Keratinocyte (primary cell): ENCODE results near the gene LHFPL6. TPM values are rescaled to one million over a fixed set of nuclear protein-coding genes. Genes with fewer than 3 reads are reported as not detected.

ENCODE experiments used
- DNase-seq: peaks from one replicate; pipeline ENCODE4 v3.0.0-alpha.2; 2011; ENCODE audit warnings: low read depth, missing footprints, low spot score
- FAIRE-seq: peaks from 2 replicates; lab custom pipeline; 2011; peaks lifted over from hg19 to GRCh38; lab: Jason Lieb, UNC
- H2AFZ ChIP-seq: 2 replicates; pipeline ENCODE4 v1.6.0; 2012; ENCODE audit warnings: low read length, control low read depth, inconsistent platforms; ENCODE audit not compliant: control insufficient read depth
- H3K27ac ChIP-seq: 2 replicates; pipeline ENCODE4 v1.5.1; 2011; ENCODE audit warnings: low read length; ENCODE audit not compliant: control insufficient read depth, insufficient read depth
- H3K27me3 ChIP-seq: 3 replicates; pipeline ENCODE4 v1.6.0; 2011; ENCODE audit warnings: low read length; ENCODE audit not compliant: control insufficient read depth, insufficient read depth; ENCODE audit errors: extremely low read depth
- H3K36me3 ChIP-seq, 2 experiments: 2 replicates in 1 of 2; 3 replicates in 1 of 2; pipeline ENCODE4 v1.5.1; 2011; ENCODE audit warnings: low read length in 2 of 2, mild to moderate bottlenecking in 1 of 2; ENCODE audit not compliant: control insufficient read depth in 2 of 2, insufficient read depth in 2 of 2; ENCODE audit errors: extremely low read depth in 1 of 2
- H3K4me1 ChIP-seq: 3 replicates; pipeline ENCODE4 v1.5.1; 2011; ENCODE audit warnings: low read length; ENCODE audit not compliant: control insufficient read depth, insufficient read depth; ENCODE audit errors: extremely low read depth
- H3K4me2 ChIP-seq: 3 replicates; pipeline ENCODE4 v1.6.0; 2011; ENCODE audit warnings: low read depth, low read length; ENCODE audit not compliant: control insufficient read depth, insufficient read depth; ENCODE audit errors: extremely low read depth
- H3K4me3 ChIP-seq, 3 experiments: fragments of 200-600 bp in 1 of 3; sonication (generic) in 1 of 3; 2 replicates in 2 of 3; 3 replicates in 1 of 3; pipeline ENCODE4 v1.5.1; 2011 to 2016; ENCODE audit warnings: low read length in 3 of 3, mild to moderate bottlenecking in 3 of 3, control low read depth in 2 of 3, inconsistent platforms in 1 of 3, low read depth in 1 of 3, mixed read lengths in 1 of 3, mixed run types in 1 of 3, moderate library complexity in 1 of 3; ENCODE audit not compliant: control insufficient read depth in 2 of 3, insufficient read depth in 2 of 3; ENCODE audit errors: extremely low read depth in 1 of 3
- H3K79me2 ChIP-seq: 2 replicates; pipeline ENCODE4 v1.6.0; 2012; ENCODE audit warnings: low read length; ENCODE audit not compliant: control insufficient read depth, insufficient read depth
- H3K9ac ChIP-seq: 3 replicates; pipeline ENCODE4 v1.6.0; 2011; ENCODE audit warnings: low read length; ENCODE audit not compliant: control insufficient read depth, insufficient read depth; ENCODE audit errors: extremely low read depth
- H3K9me1 ChIP-seq: 3 replicates; pipeline ENCODE4 v1.6.0; 2011; ENCODE audit warnings: low read length; ENCODE audit not compliant: control insufficient read depth, insufficient read depth; ENCODE audit errors: extremely low read depth
- H3K9me3 ChIP-seq: 2 replicates; pipeline ENCODE4 v1.5.1; 2012; ENCODE audit warnings: low read depth, low read length; ENCODE audit not compliant: control insufficient read depth
- H4K20me1 ChIP-seq: 3 replicates; pipeline ENCODE4 v1.6.0; 2011; ENCODE audit warnings: low read length; ENCODE audit not compliant: control insufficient read depth, insufficient read depth; ENCODE audit errors: extremely low read depth
- EZH2 ChIP-seq: IDR thresholded peaks from one replicate; pipeline ENCODE4 v1.6.1; 2012; ENCODE audit warnings: inconsistent platforms, mild to moderate bottlenecking, low read length, moderate library complexity
- dilution Hi-C: fragments of 300-500 bp; cut with MboI; formaldehyde crosslinking; loops from one replicate; pipeline ENCODE4 v1.7.0; 2020; ENCODE audit warnings: low sequenced_read_pairs; ENCODE audit not compliant: extremely low pct_ligation_motif_present
- polyA plus RNA-seq, 5 experiments: library from polyadenylated mRNA; depleted of rRNA in 3 of 5; stranded (reverse) in 3 of 5; stranded (forward) in 1 of 5; unstranded in 1 of 5; fragments of >200 nt; gene quantifications; 1 replicate in 1 of 5; 2 replicates in 3 of 5; 3 replicates in 1 of 5; pipeline versions ENCODE4 v1.2.1 to v1.2.3, GENCODE V29; 2011 to 2012; ENCODE audit warnings: missing spikeins in 2 of 5, low read depth in 1 of 5, low replicate concordance in 1 of 5
- TF ChIP-seq, protein P1 (sequence below), 3 experiments: IDR thresholded peaks in 1 of 3; conservative IDR thresholded peaks in 1 of 3; optimal IDR thresholded peaks in 1 of 3; 2 replicates in 2 of 3; 3 replicates in 1 of 3; pipeline versions ENCODE3 to v1.5.1; 2011; ENCODE audit warnings: low read length in 3 of 3, mild to moderate bottlenecking in 3 of 3, moderate library complexity in 2 of 3, control low read depth in 1 of 3, inconsistent platforms in 1 of 3; ENCODE audit not compliant: insufficient read depth in 2 of 3; ENCODE audit errors: extremely low read depth in 1 of 3

Gene LHFPL6
- polyA plus RNA-seq, 1 donor (not counting 4 experiments of a cell fraction or from before 2014, with no cell fraction given): 15.8 TPM

DNA sequence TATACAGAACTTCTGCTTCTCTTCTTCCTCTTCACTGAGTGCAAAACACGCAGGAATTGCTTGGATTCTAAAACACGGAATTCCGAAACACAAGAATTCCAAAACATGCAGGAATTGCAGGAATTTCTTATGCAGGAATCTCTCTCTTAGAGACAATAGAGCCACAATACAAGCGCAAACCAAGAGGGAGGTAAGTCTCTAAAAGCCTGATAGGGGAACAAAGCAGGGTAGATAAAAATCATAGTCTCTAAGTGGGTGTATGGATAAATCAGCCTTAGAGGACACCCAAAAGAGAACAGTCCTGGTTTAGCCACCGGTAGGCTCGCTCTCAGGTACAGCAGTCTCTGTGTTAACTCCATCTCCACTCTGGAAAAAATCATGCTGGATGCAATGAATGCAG, 112.9 kb downstream of the LHFPL6 start:
- Histone ChIP-seq H4K20me1 (no peaks in the 10 kb centered on the region), H3K27me3 (no peaks in the 10 kb centered on the region), H3K36me3 (no peaks in the 10 kb centered on the region), H2AFZ (no peak overlapping the region), H3K4me2 (no peak overlapping the region), H3K9me3 (no peaks in the 10 kb centered on the region), H3K9ac (no peak overlapping the region), H3K79me2 (no peaks in the 10 kb centered on the region), H3K27ac (no peak overlapping the region), H3K4me1 (peaks cover 1% of the 10 kb centered on the region), H3K9me1 (no peaks in the 10 kb centered on the region), H3K4me3 (no peak overlapping the region)
- dilution Hi-C loops: no loop called here
- FAIRE-seq: no peak
- no peak for DNase-seq
- TF ChIP-seq, protein P1, sequence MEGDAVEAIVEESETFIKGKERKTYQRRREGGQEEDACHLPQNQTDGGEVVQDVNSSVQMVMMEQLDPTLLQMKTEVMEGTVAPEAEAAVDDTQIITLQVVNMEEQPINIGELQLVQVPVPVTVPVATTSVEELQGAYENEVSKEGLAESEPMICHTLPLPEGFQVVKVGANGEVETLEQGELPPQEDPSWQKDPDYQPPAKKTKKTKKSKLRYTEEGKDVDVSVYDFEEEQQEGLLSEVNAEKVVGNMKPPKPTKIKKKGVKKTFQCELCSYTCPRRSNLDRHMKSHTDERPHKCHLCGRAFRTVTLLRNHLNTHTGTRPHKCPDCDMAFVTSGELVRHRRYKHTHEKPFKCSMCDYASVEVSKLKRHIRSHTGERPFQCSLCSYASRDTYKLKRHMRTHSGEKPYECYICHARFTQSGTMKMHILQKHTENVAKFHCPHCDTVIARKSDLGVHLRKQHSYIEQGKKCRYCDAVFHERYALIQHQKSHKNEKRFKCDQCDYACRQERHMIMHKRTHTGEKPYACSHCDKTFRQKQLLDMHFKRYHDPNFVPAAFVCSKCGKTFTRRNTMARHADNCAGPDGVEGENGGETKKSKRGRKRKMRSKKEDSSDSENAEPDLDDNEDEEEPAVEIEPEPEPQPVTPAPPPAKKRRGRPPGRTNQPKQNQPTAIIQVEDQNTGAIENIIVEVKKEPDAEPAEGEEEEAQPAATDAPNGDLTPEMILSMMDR (optimal IDR thresholded peaks at IDR 0.05 in 1 of 3, IDR thresholded peaks at IDR 0.05 in 1 of 3, conservative IDR thresholded peaks at IDR 0.05 in 1 of 3; ENCODE audit: extremely low read depth in 1 of 3, insufficient read depth in 2 of 3, low read length in 3 of 3): no peak
- TF ChIP-seq EZH2: no peak

DNA sequence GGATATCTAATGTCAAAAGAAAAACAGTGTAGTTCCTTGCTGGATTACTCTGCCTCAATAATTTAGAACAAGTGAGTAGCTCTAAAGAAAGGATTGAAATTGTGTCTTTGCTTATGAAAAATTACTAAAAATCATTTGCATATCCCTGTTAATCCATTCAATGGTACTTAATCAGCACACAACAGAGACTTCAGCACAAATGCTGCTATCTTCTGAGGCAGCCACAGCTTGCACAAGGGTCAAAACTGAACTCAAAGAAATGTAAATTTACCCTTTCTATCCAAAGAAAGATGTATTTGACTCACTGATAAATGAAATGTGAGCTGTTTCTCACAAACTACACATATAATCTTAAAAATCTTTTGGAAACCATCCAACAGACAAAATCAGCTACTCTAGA, 116.2 kb downstream of the LHFPL6 start:
- H3K27me3 ChIP-seq: no peaks in the 10 kb centered on the region
- H3K27ac ChIP-seq: no peak overlapping the region
- H4K20me1 ChIP-seq: no peaks in the 10 kb centered on the region
- TF ChIP-seq, protein P1 (optimal IDR thresholded peaks at IDR 0.05 in 1 of 3, IDR thresholded peaks at IDR 0.05 in 1 of 3, conservative IDR thresholded peaks at IDR 0.05 in 1 of 3; ENCODE audit: extremely low read depth in 1 of 3, insufficient read depth in 2 of 3, low read length in 3 of 3): no peak
- no peak for TF ChIP-seq EZH2
- H3K79me2 ChIP-seq: no peaks in the 10 kb centered on the region
- DNase-seq: no peak
- no peak overlapping the region for H3K4me2 ChIP-seq
- peaks cover 6% of the 10 kb centered on the region for H3K4me1 ChIP-seq
- no peak overlapping the region for H2AFZ ChIP-seq
- dilution Hi-C loops: no loop called here
- no peaks in the 10 kb centered on the region for H3K36me3 ChIP-seq
- no peak overlapping the region for H3K9ac ChIP-seq
- H3K9me1 ChIP-seq: no peaks in the 10 kb centered on the region
- no peak for FAIRE-seq
- no peaks in the 10 kb centered on the region for H3K9me3 ChIP-seq
- H3K4me3 ChIP-seq: no peak overlapping the region
